ENCODE results near the gene PDE4C. TPM values are rescaled to one million over a fixed set of nuclear protein-coding genes. Genes with fewer than 3 reads are reported as not detected.

Gene PDE4C
- total and polyA plus RNA-seq, 10 of the 15 experiments (the other 5 are each of a cell fraction or from before 2014, with no cell fraction given) = 0.08 to 0.73 (median 0.34) TPM

- DNase-seq (ENCODE audit: low read depth, low spot score) = no peak
- in situ Hi-C loops (cut with MboI) = no loop called here
- H3K4me2 ChIP-seq (ENCODE audit: control insufficient read depth, insufficient read depth) = no peak overlapping the region
- ChIA-PET RAD21 (ENCODE audit: unreplicated experiment) (interaction anchor here (0.6 to 8.7 kb wide), 18 partner anchors 11 to 193 kb away, joined by 3 to 175 read pairs (median 5); partner anchors contain the start of genes LSM4, MPV17L2 and RAB3A), POLR2A (interaction anchor here (0.6 to 1.2 kb wide), 4 partner anchors 47 to 86 kb away, joined by 3 read pairs; no protein-coding TSS in a partner anchor), SMC1A (ENCODE audit: uncharacterized antibody, unreplicated experiment) (interaction anchor here (0.8 to 7.6 kb wide), 16 partner anchors 9 to 189 kb away, joined by 3 to 121 read pairs (median 5); partner anchors contain the start of genes MPV17L2 and RAB3A), CTCF (interaction anchor here (0.7 to 8.0 kb wide), 32 partner anchors 9 to 314 kb away, joined by 3 to 213 read pairs (median 6); partner anchors contain the start of genes MPV17L2 and RAB3A)
- no peak overlapping the region for H2AFZ ChIP-seq (ENCODE audit: control insufficient read depth, low read depth, low read length)
- H3K27me3 ChIP-seq (replicated peaks in 1 of 2; ENCODE audit: control insufficient read depth in 2 of 2, insufficient read depth in 2 of 2, low read length in 1 of 2) = no peaks in the 10 kb centered on the region; a peak in 1 of 4 replicates
- FAIRE-seq = no peak
- 16% methylated on average over 5 of the region's 7 CpGs for WGBS (ENCODE audit: insufficient coverage, insufficient replicate concordance, low lambda C conversion rate, missing lambda C conversion rate)
- no peaks in the 10 kb centered on the region for H3K79me2 ChIP-seq (ENCODE audit: control insufficient read depth, insufficient read depth, low read length)
- no peaks in the 10 kb centered on the region for H4K20me1 ChIP-seq (ENCODE audit: control insufficient read depth, insufficient read depth)
- intact Hi-C loops (cut with micrococcal nuclease; ENCODE audit: unreplicated experiment) = no loop called here
- no peaks in the 10 kb centered on the region for H3K9me3 ChIP-seq (replicated peaks; ENCODE audit: control insufficient read depth, insufficient read depth, low read length)
- no peak overlapping the region for H3K9ac ChIP-seq (ENCODE audit: control insufficient read depth, insufficient read depth, low read length)
- peaks cover 5% of the 10 kb centered on the region for H3K4me1 ChIP-seq (ENCODE audit: control insufficient read depth, insufficient read depth, low read length)
- H3K27ac ChIP-seq (ENCODE audit: control insufficient read depth, insufficient read depth) = no peak overlapping the region
- no peaks in the 10 kb centered on the region for H3K36me3 ChIP-seq (ENCODE audit: control insufficient read depth in 2 of 2, insufficient read depth in 2 of 2, low read length in 1 of 2)
- no peak overlapping the region for H3K4me3 ChIP-seq
- ATAC-seq = no peak
- no TSS peak for BruUV-seq (replicated peaks)
- TF ChIP-seq YBX1 (IDR thresholded peaks at IDR 0.05) = no peak
- no peak for TF ChIP-seq CBX3 (IDR thresholded peaks at IDR 0.05; ENCODE audit: borderline replicate concordance, low read depth)
- no peak for TF ChIP-seq SUPT20H (IDR thresholded peaks at IDR 0.05; ENCODE audit: borderline replicate concordance, control insufficient read depth, low read depth, low read length)
- no peak for TF ChIP-seq ZNF24 (IDR thresholded peaks at IDR 0.05)
- no peak for TF ChIP-seq MYC (IDR thresholded peaks at IDR 0.05; ENCODE audit: insufficient read depth, insufficient read length, insufficient replicate concordance, low read length, severe bottlenecking)
- TF ChIP-seq ATF7 (IDR thresholded peaks at IDR 0.05; ENCODE audit: low read depth) = no peak
Observed at GRCh38 chr19:18252370-18252717, 26.1 kb upstream of the PDE4C start.
